GM18498 (cell line): Measurements from ENCODE around the gene AGPAT3.

Source experiments
- ATAC-seq: cut with Tn5 transposase; IDR thresholded peaks from one replicate; pipeline ENCODE4 v1.9.1; 2021; ENCODE audit warnings: mild to moderate bottlenecking, moderate library complexity; ENCODE audit not compliant: unreplicated experiment

AGPAT3 gene

GRCh38 chr21:43971201-43971991 lies 106.4 kb downstream of the AGPAT3 start:
- no peak for ATAC-seq

- ATAC-seq = no peak
Measured at GRCh38 chr21:43971992-43972255, 106.9 kb downstream of the AGPAT3 start.

- no peak for ATAC-seq
Measured at GRCh38 chr21:43972850-43973633, 108.0 kb downstream of the AGPAT3 start.

GRCh38 chr21:43973634-43973955 lies 108.6 kb downstream of the AGPAT3 start:
- ATAC-seq = no peak

GRCh38 chr21:43974791-43975468 lies 109.9 kb downstream of the AGPAT3 start:
- no peak for ATAC-seq

GRCh38 chr21:43975469-43976098 lies 110.6 kb downstream of the AGPAT3 start:
- peak; percentile 63 for ATAC-seq

- ATAC-seq = no peak
Measured at GRCh38 chr21:43976661-43977060, 111.6 kb downstream of the AGPAT3 start.

- ATAC-seq = no peak
Measured at GRCh38 chr21:43978060-43978459, 113.0 kb downstream of the AGPAT3 start.

GRCh38 chr21:43979654-43980053 lies 114.6 kb downstream of the AGPAT3 start:
- ATAC-seq = no peak

- ATAC-seq = no peak
Measured at GRCh38 chr21:43981151-43981870, 116.3 kb downstream of the AGPAT3 start.

GRCh38 chr21:43981871-43982210 lies 116.8 kb downstream of the AGPAT3 start:
- ATAC-seq = no peak

GRCh38 chr21:43982489-43983078 lies 117.6 kb downstream of the AGPAT3 start:
- ATAC-seq = no peak

- no peak for ATAC-seq
Measured at GRCh38 chr21:43983390-43983789, 118.4 kb downstream of the AGPAT3 start.

- no peak for ATAC-seq
Measured at GRCh38 chr21:43983860-43984420, 118.9 kb downstream of the AGPAT3 start.

GRCh38 chr21:43984905-43985689 lies 120.1 kb downstream of the AGPAT3 start:
- ATAC-seq = no peak

GRCh38 chr21:43985690-43986251 lies 120.7 kb downstream of the AGPAT3 start:
- ATAC-seq = no peak

GRCh38 chr21:43986544-43987451 lies 121.8 kb downstream of the AGPAT3 start:
- ATAC-seq = no peak

GRCh38 chr21:43987509-43987908 lies 122.5 kb downstream of the AGPAT3 start:
- no peak for ATAC-seq
